Stimulated activated CD8-positive, alpha-beta memory T cell treated with anti-CD3 and anti-CD28 coated beads, Interleukin-7, amount 100 ng/mL, for 1 hour (primary cell): ENCODE data around the gene CDH18.
"Not testable (repeated sequence)": the region's sequence is repeated elsewhere in the genome, so short reads cannot be mapped to it uniquely, and the experiment has no call there.

Experiments used
- DNase-seq, 2 donors: peaks; one replicate each; pipeline ENCODE4 v3.0.0-alpha.2; 2020; ENCODE audit warnings: low read depth in 2 of 2

The CDH18 gene

DNA sequence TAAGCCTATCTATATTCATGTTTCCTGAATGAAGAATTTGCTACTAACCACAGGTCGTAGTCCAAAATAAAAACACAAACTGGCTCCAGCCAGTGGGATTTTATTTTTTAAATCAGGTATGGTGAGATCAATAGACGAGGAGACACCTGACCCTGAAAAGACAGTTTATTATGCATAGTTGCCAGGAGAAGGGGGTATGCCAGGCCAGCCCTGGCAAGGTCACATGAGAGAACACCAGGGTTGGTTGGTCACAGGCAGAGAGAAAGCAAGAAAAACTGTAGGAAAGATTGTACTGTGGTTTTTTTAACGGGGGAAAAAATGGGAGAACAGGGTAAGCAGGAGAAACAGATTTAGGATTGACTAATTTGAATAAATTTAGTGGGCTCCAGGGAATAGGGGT lies 125.3 kb downstream of the CDH18 start:
- no peak for DNase-seq

DNA sequence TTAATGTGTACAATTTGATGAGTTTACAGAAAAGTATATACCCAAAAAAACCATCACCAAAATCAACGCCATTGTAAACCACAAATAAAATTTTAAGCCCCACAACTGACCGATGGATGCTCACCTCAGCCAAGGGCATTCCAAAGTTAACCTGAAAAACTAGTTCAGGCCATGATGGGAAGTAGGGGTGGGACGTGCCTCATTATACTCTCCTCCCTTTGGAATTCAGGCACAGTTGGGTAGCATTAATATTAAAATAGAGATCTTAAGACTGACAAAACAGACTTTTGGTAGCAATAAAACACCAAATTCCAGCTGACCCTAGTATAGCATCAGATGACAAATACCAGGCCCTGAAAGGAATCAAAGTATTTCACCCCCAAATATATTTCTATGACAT lies 129.0 kb downstream of the CDH18 start:
- no peak for DNase-seq

DNA sequence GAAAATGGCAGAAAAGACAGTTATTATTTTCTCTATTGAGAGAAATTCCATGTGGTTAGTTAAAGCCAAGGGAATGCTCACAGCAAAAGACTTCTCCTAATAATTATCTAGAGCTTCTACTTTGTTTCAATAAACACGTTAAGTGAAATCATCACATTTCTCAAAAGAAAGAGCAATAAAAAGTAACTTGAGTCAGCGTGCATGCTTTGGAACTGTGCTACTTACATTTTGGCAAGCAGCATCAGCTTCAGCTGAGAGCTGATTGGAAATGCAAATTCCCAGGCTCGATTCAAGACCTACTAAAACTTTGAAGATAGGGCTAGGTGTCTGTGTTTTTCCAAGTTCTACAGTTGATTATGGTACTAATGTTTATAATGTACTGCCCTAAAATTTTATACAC lies 132.1 kb downstream of the CDH18 start:
- DNase-seq, result no peak

DNA sequence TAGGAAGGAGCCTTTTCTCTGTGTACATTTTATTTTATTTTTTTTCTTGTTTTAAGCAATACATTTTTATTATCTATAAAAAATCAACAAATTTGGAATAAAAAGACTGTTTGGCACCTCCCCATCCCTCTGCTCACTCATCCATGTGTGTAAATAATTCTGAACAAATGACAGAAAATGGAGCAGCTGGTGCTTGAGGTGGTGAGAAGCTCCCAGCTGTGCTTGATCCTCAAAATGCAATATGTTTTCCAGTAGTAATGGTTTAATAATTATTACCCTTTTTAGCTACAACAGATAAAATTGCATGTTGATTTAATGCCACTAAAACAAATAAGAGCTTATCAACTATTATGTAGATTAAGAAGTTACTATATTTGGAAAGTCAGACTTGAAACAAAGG lies 132.5 kb downstream of the CDH18 start:
- DNase-seq, result no peak

DNA sequence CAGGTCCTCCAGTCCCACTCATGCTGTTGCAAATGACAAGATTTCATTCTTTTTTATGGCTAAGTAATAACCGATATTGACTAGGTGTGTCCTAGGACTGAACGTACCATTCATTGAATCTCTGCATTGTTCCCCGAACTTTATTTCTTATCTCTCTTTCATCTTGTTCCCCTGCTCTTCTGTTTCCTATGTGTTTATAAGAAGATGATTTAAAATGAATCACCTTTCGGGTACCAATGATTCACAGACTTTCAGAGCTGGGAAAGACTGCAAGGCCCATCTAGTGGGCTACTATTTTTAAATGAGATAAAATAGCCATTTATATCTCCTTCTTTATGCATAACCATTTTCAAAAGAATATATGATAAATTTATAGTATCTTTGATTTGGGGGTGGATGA lies 133.0 kb downstream of the CDH18 start:
- no peak for DNase-seq

DNA sequence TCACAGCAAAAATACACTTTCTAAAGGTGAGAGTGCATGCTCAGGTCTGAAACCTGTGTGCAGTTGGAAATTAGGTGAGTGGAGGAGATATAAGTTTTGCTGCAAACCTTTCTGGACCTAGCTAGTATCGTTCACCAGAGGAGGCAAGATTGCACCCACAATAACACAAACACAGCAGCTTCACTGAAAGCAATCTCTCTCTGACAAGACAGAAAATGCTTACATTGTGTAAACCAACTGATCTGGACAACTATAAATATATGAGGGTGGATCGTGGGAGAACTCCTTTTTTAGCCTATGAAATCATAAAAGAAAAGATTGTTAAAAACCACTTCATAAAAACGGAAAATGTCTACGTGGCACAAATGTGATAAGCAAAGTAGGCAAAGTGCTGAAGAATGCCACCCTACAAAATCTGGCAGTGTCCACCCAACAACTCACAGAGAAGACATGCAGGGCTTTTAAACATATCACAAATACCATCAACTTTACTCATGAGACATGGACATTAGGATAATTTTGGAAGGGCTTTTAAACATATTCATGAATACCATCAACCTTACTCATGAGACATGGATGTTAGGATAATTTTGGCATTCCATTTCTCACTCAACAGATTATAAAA lies 134.3 kb downstream of the CDH18 start:
- DNase-seq, result no peak

DNA sequence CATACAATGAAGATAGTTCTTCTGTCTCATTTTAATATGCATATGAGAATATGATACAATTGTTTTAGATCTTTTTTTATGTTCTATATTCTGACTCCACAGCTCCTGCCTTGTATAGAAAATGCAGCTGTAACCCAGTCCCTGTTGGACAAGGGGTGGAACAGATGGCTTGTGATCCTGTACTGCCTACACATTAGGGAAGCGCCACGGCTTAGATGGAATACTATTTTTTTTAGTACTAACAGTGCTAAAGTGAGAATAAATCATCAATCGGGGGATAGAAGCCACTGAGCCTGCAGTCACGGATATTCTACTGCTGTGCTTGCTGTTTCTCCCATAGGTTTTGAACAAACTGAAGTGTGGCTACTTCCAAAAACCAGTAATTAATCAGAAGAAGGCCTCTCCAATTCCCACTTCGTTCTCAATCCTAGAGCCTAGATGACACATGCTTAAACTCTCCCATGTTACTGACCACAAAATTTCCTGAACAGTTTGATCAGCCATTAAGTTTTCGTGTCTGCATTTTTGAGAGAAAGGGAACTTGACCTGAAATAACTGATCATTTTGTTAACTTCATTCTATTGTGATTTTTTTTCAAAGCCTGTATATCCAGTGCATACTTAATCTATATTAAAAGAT lies 150.3 kb downstream of the CDH18 start:
- no peak for DNase-seq

DNA sequence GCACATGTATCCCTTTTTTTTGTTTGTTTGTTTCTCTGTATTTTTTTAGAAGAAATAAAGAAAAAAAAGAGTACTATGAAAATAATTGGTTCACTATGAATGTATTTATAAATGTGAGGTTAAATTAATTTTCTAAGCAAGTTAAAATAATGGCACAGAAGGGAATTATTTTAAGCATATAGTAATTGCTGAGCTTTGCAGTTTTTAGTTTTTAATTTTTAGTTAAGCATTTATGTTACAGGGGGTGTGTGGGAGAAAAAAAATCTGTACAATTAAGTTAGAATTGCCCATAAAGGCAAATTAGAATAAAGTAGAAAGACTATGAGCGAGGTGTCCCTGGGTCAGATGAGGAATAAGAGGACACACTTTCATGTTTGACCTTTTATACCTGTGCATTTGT lies 152.6 kb downstream of the CDH18 start:
- DNase-seq, result no peak

DNA sequence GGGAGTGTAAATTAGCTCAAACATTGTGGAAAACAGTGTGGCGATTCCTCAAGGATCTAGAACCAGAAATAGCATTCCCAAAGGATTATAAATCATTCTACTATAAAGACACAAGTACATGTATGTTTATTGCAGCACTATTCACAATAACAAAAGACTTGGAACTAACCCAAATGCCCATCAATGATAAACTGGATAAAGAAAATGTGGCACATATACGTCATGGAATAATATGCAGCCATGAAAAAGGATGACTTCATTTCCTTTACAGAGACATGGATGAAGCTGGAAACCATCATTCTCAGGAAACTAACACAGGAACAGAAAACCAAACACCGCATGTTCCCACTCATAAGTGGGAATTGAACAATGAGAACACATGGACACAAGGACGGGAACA lies 175.3 kb downstream of the CDH18 start:
- not testable (repeated sequence) for DNase-seq

DNA sequence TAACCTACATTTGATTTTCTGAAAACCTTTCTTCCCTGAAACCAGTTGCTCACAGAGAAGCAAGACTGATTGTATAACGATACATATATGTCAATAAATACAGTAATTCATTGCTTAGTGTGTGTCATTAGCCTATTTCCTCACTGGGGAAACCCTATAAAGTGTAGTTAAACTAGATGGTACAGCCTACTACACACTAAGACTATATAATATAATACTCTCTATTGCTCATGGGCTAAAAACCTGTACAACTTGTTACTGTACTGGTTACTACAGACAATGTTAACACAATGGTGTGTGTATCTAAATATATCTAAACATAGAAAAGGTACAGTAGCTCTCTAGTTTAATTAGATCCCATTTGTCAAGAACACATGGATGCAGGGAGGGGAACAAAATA lies 181.2 kb downstream of the CDH18 start:
- no peak for DNase-seq

DNA sequence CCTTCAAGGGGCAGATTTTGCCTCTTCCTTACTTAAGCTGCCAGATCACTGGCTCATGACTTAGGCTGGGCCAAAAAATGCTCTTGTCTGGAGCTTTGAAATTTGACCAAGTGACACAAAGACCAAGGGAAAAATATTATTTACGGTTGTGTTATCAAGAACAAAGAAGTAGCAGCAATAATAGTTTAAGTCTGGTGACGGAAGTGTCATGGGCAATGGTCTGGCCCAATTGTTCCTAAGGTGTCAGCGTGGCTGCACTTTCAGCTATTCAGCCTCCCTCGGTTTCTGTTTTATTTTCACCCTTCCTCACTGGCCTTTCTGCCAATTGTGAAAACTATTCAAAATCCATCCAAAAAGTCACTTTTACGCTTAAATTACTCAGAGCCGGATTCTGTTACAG lies 185.3 kb downstream of the CDH18 start:
- no peak for DNase-seq

DNA sequence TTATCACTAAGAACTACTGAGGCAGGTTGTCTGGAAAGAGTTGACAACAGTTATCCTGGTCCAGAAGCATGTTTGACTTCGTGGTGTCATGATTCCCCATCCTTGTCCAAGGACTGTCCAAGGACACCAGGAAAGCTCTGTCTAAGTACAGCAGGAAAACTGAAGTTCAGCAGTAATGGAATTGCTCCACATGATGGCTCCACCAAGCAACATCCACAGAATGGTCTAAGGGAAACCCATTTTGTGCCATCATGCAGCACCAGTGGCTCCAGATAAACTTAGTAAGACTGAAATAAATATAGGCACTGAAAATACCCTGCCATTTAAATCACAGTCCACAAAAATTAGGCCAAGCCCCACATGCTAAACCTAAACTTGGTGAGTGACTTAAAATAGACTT lies 192.8 kb downstream of the CDH18 start:
- no peak for DNase-seq

DNA sequence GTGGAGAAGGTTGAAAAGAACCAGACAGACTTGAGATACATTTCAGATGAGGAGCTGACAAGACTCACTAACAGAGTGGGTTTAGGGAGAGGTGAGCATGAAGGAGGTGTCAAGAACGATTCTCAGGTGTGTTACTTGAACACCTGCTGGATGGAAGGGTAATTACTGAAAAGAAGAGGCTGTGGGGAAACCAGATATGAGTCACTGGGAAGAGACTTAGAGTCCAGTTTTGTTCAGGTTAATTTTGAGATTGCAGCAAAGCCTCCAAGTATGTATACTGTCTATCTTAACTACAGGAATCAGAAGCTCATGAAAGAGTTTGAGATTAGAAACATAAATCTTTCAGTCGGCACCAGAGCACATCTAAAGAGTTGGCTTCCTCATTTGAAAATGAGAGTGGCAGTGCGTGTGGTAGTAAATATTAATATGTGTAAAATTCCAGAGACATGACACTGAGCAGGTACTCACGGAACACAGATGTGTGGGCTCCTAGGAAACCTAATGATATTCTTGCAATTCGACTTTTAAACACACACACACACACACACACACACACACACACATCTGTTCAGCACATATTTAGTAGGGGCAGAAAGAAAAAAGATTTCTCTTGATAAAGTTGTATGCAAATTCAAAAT lies 197.1 kb downstream of the CDH18 start:
- DNase-seq, result no peak

DNA sequence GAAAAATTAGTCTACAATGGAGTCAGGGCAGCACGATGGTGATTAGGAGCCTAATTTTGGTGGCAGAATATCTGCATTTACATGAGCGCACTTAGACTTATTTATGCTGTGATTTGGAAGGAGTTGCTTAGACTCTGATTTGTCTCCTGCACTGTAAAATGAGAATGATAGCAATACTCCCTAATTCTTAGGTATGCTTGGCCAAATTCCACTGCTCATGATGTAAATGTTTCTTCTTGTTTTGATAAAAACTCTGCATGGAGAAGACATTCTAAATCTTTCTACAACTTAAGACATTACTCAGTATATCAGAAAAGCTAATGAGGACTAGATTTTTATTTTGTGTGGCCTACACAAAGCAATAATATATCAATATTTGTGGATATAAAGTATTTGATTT lies 205.4 kb downstream of the CDH18 start:
- no peak for DNase-seq

DNA sequence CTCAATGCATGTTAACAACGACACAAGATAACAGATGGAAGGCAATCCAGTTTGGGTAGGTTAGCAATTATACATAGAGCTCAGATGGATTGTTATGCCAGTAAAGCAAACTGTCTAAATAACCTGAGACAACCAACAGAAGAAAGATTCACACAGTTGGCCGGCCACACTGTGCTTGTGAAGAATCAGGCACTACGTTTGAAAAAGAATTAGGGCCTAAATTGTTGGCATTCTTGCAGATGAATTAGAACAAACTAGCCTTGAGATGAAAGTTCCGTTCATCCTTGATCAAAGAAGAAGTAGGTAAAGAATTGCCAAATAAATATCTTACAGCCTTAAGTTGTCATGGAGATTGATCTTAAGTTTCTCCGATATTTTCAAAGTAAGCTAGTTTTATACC lies 210.6 kb downstream of the CDH18 start:
- DNase-seq, result no peak

DNA sequence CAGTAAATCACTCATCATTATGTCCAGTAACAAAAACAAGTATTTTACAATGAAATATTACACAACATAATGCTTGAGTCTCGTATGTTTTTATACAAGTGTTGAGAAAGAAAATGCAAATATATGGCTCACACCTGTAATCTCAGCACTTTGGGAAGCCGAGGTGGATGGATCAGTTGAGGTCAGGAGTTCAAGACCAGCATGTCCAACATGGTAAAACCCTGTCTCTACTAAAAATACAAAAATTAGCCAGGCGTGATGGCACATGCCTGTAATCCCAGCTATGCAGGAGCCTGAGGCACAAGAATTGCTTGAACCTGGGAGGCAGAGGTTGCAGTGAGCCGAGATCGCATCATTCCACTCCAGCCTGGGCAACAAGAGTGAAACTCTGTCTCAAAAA lies 211.1 kb downstream of the CDH18 start:
- not testable (repeated sequence) for DNase-seq

DNA sequence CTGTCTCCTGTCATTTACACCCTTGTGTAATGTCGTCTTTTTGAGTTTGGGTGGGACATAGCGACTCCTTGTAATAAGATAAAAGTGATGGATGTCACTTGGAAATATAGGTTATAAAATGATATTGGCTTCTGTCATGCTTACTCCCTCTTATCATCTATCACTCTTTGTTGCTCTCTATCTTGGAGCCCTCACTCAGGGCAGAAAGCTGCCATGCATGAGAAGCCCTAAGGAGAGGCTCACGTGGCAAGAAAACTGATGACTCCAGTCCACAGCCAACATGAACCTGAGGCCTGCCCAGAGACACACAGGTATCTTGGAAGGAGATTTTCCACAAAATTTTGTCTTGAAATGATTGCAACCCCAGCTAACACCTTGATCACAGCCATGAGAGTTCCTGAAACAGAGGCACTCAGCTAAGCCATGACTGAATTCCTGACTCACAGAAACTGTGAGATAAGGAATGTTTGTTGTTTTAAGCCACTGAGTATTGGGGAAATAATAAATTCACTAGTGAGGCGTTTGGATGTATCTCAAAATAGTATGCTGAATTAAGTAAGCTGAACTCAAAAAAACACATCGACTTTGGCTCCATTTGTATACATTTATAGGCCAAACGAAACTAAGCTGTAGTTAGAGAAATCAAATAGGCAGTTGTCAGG lies 216.7 kb downstream of the CDH18 start:
- DNase-seq, result no peak

DNA sequence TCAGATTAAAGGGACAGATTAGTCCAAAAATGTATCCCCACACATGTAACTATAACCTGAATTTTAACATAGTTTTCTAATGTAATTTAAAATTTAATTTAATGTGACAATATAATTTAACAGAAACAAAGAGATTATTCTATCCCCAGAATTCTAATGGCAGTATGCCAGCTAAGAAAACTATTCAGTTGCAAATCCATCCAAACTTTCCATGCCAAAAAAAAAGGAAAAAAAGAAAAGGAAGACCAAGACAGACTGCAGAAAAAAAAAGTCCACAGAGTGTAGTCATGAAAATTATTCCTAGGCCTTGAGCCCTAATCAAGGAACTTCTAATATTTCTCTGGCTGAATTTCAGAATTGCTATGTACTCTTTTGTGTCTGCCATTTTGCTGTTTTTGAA lies 217.6 kb downstream of the CDH18 start:
- DNase-seq, result no peak

DNA sequence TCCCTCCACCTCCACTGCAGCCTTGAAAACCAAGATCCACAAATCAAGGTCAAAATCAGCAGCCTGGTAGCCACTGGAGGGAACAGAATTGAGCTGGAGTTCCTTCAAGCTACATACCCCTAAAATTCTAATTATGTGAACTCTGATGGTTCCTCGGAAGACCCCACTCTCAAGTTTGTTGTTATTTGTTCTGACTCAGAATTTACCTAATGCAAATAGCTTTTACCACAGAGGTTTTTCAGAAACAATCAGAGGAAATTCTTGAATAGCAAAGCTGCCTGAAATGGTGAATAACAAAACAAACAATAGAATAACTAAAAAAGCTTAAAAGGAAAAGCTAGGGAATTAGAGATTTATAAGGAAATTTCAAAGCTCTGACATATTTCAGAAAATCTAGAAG lies 220.0 kb downstream of the CDH18 start:
- no peak for DNase-seq

DNA sequence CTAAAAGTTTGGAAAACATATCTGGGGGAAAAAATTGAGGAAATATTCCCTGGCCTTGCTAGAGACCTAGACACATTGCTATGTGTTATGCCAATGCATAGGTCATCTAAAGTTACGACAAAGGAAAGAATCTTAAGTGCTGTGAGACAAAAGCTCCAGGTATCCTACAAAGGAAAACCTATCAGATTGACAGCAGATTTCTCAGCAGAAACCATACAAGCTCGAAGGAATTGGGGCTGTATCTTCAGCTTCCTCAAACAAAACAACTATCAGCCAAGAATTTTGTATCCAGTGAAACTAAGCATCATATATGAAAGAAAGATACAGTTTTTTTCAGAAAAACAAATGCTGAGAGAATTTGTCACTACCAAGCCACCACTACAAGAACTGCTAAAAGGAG lies 234.4 kb downstream of the CDH18 start:
- DNase-seq, result no peak

DNA sequence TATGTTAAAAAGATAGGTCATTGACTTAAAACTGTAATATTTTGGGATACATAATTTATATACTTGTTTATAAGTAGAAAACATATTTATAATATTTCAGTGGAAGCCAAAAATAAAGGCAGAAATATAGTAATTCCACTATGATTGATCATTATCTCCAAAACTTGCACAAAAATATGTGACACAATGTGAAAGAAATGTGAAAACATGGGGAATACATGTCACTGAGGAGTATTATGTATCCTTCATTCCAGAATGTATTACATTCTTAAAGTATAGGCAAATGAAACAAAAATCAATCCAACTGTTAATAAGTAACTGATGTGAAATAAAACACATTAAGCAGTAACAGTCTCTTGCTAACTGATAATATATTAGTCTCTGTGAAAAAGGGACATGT lies 236.7 kb downstream of the CDH18 start:
- DNase-seq, result no peak

DNA sequence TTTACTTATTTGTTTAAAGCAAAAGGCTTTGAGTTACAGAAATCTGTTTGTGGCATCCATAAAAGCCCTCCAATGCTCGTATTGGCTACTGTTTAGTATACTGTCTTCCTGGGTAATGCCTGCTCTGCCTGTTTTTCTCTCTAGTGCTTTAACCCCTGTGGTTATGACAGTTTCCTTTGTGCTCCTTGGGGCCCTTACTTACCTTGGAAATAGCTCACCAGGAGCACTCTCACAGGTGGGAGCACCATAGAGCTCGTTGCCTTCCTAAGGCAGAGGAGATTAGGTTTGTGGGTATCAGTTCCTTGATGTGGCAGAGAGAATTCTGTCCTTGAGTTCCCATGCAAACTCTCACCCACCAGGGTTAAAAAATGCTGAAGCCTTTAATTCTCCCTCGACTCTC lies 242.8 kb downstream of the CDH18 start:
- no peak for DNase-seq

DNA sequence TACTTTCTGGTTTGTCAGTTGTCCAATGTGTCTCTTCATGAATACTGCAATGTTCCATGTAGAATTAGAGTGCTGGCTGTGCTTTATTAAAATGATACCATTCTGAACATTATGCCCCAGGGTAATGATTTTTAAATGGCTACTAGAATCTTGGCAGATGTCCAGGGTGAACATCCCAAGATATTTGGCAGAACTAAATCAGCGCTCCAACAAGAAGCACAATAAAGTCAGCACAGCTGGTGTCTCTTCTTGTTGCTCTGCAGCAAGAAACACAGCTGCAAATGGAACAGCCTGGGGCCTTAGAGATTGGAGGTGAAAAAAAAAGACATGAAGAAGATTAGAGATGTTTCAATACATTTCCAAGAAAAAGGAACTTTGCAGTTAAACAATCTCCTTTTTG lies 248.3 kb downstream of the CDH18 start:
- DNase-seq, result no peak
